A673 (cell line): ENCODE measurements around the gene BLOC1S6. TPM values are rescaled to one million over a fixed set of nuclear protein-coding genes. Genes with fewer than 3 reads are reported as not detected.

Source experiments
- Bru-seq: library from RNA; stranded (reverse); fragments of 400-500 nt; gene quantifications from one replicate; lab custom pipeline; 2021; lab: Mats Ljungman, UMichigan
- BruChase-seq, 2 experiments: library from RNA; stranded (reverse); fragments of 400-500 nt; gene quantifications; one replicate each; lab custom pipeline; 2021; lab: Mats Ljungman, UMichigan
- BruUV-seq: library from RNA; stranded (reverse); fragments of 400-500 nt; replicated peaks from 2 replicates; lab custom pipeline; 2021; lab: Mats Ljungman, UMichigan
- CTCF ChIA-PET: fragments of 300-600 bp; sonication (Branson Sonifier 250); formaldehyde crosslinking; loops from one replicate; lab custom pipeline; 2022; ENCODE audit warnings: antibody characterized with exemption; lab: Charles Lee
- POLR2A ChIA-PET: fragments of 300-600 bp; sonication (Branson Sonifier 250); formaldehyde crosslinking; loops from one replicate; lab custom pipeline; 2022; ENCODE audit warnings: antibody characterized with exemption; ENCODE audit not compliant: low non-redundant PET; lab: Charles Lee
- DNase-seq: peaks from one replicate; pipeline ENCODE4 v3.0.0-alpha.2; 2015; ENCODE audit warnings: low spot score
- H3K27ac ChIP-seq: fragments of 200-600 bp; sonication (generic); 2 replicates; pipeline ENCODE4 v1.5.1; 2016; ENCODE audit warnings: mixed run types, low read depth, mild to moderate bottlenecking, mixed read lengths, antibody characterized with exemption, low read length; ENCODE audit not compliant: poor library complexity, severe bottlenecking
- H3K27me3 ChIP-seq: fragments of 200-600 bp; sonication (generic); replicated peaks from 2 replicates; pipeline ENCODE4 v1.6.1; 2017; ENCODE audit warnings: mixed run types, low read depth, mild to moderate bottlenecking, mixed read lengths, antibody characterized with exemption, low read length; ENCODE audit not compliant: insufficient read depth, poor library complexity
- H3K36me3 ChIP-seq: fragments of 200-600 bp; sonication (generic); 2 replicates; pipeline ENCODE4 v1.6.1; 2016; ENCODE audit warnings: mixed run types, mild to moderate bottlenecking, mixed read lengths, antibody characterized with exemption, low read length; ENCODE audit not compliant: insufficient read depth, poor library complexity, severe bottlenecking
- H3K4me1 ChIP-seq: fragments of 200-600 bp; sonication (generic); 2 replicates; pipeline ENCODE4 v1.6.1; 2017; ENCODE audit warnings: mixed run types, mild to moderate bottlenecking, mixed read lengths, antibody characterized with exemption, low read length; ENCODE audit not compliant: insufficient read depth, poor library complexity, severe bottlenecking
- H3K4me3 ChIP-seq: fragments of 200-600 bp; sonication (generic); 2 replicates; pipeline ENCODE4 v1.5.1; 2016; ENCODE audit warnings: low read depth, mixed run types, mild to moderate bottlenecking, mixed read lengths, low read length; ENCODE audit not compliant: poor library complexity, severe bottlenecking
- H3K9me3 ChIP-seq: fragments of 200-600 bp; sonication (generic); 2 replicates; pipeline ENCODE4 v1.6.1; 2016; ENCODE audit warnings: mixed run types, low read depth, mild to moderate bottlenecking, mixed read lengths, antibody characterized with exemption, low read length; ENCODE audit not compliant: poor library complexity, severe bottlenecking
- EZH2 ChIP-seq: fragments of 200-600 bp; sonication (generic); IDR thresholded peaks from 2 replicates; pipeline ENCODE4 v1.6.1; 2017; ENCODE audit warnings: borderline replicate concordance, low read depth, mild to moderate bottlenecking, mixed read lengths, antibody characterized with exemption, low read length; ENCODE audit not compliant: poor library complexity, severe bottlenecking
- intact Hi-C: fragments of 100-400 bp; cut with micrococcal nuclease; formaldehyde crosslinking; loops from one replicate; pipeline ENCODE4 v1.10.0; 2022; ENCODE audit not compliant: unreplicated experiment
- long read RNA-seq: library from polyadenylated mRNA; stranded (forward); transcript quantifications from one replicate; pipeline ENCODE4 v2.0.0, GENCODE V29; 2022
- total RNA-seq: library from RNA; stranded (reverse); gene quantifications from 2 replicates; pipeline ENCODE4 v1.2.3, GENCODE V29; 2021
- TF ChIP-seq, protein P1 (sequence below): fragments of 300-800, 200-600 bp; sonication (generic); conservative IDR thresholded peaks from 2 replicates; pipeline ENCODE4 v1.5.1; 2017; ENCODE audit warnings: low read depth, mild to moderate bottlenecking, antibody characterized with exemption, low read length, moderate library complexity, mixed read lengths

The BLOC1S6 gene, protein sequence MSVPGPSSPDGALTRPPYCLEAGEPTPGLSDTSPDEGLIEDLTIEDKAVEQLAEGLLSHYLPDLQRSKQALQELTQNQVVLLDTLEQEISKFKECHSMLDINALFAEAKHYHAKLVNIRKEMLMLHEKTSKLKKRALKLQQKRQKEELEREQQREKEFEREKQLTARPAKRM
- 51.7 and 55.6 TPM in 2 replicates for total RNA-seq
- Bru-seq, nascent RNA: percentile 95 among the genes with signal in this experiment
- percentile 99 among the genes with signal in this experiment for BruChase-seq, experiment 1, labeled RNA remaining after a 2-hour chase
- BruChase-seq, experiment 2, labeled RNA remaining after a 6-hour chase: percentile 99 among the genes with signal in this experiment
- long read RNA-seq, full-length matches to known transcripts: 58 of 61 reads
- long read RNA-seq, partial matches to known transcripts: 0 of 61 reads
- long read RNA-seq, other reads (novel, unspliced or antisense): 3 of 61 reads

DNA sequence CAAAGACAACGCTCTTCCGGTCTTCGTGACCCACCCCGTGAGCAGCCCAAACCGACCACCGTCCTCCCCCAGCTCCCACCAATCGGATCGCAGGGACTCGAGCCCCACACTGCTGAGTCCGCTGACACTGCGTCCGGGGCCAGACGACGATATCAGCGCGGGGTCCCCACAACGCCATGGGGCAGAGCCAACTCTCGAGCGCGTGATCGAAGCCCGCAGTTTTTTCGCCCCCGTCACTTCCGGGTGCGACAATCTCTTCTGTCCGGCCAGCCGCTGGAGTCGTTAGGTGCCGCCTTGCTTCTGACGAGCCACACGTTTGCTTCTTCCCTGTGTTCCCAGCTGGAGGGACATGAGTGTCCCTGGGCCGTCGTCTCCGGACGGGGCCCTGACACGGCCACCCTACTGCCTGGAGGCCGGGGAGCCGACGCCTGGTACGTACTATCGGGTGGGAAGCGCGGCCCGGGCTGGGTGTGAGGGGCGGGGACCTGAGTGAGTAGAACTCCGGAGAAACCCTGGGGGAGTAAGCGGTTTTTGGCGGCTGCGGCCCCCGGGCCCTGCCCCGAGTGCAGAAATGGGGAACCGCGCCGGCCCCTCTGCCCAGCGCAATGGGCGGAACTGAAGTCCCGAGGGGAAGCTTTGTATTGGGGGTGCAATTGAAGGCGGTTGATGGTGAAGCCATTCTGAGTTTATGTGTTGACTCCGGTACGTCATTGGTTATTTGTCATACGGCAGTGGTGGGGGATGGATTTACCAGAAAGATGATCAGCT, at the start of gene BLOC1S6:
Gene BLOC1S6, plus strand, starts transcription at position 285 of the 768 bp plus-strand sequence. Its CDS starts 65 bp downstream, at position 350.
- intact Hi-C loops: no loop called here

DNA sequence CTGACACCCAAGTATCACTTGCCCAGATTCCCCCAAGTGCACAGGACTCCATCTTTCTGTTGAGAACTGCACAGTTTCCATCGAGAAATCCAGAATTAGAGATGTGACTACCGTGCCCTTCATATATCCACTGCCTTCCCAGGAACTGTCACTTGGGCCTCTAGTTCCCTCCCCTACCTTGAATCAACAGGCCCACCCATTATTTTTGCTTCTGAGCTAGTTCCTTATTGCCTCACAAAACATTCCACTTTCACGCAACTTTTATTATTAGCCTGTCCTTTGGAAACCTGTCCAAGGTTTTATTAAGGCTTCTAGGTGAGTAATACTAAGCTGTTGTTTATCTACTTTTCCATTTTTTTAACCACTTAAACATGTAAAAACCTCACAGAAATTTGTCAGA, 47.5 kb upstream of the BLOC1S6 start:
- TF ChIP-seq, protein P1, sequence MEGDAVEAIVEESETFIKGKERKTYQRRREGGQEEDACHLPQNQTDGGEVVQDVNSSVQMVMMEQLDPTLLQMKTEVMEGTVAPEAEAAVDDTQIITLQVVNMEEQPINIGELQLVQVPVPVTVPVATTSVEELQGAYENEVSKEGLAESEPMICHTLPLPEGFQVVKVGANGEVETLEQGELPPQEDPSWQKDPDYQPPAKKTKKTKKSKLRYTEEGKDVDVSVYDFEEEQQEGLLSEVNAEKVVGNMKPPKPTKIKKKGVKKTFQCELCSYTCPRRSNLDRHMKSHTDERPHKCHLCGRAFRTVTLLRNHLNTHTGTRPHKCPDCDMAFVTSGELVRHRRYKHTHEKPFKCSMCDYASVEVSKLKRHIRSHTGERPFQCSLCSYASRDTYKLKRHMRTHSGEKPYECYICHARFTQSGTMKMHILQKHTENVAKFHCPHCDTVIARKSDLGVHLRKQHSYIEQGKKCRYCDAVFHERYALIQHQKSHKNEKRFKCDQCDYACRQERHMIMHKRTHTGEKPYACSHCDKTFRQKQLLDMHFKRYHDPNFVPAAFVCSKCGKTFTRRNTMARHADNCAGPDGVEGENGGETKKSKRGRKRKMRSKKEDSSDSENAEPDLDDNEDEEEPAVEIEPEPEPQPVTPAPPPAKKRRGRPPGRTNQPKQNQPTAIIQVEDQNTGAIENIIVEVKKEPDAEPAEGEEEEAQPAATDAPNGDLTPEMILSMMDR: no peak
- no peak for TF ChIP-seq EZH2
- intact Hi-C loops: no loop called here
- ChIA-PET POLR2A (no interaction called here), CTCF (no interaction called here)
- Histone ChIP-seq H3K36me3 (no peaks in the 10 kb centered on the region), H3K27me3 (no peaks in the 10 kb centered on the region), H3K4me3 (no peak overlapping the region), H3K9me3 (no peaks in the 10 kb centered on the region), H3K4me1 (no peaks in the 10 kb centered on the region), H3K27ac (no peak overlapping the region)
- DNase-seq: no peak
- no TSS peak for BruUV-seq

More for the DNA sequence above, at the start of gene BLOC1S6:
- peaks cover 22% of the 10 kb centered on the region for H3K4me1 ChIP-seq
- H3K4me3 ChIP-seq: peak within 1 kb of the TSS; percentile 85
- no peaks in the 10 kb centered on the region for H3K9me3 ChIP-seq
- ChIA-PET CTCF (interaction anchor here (1.0 kb wide), 1 partner anchor 129 kb away, joined by 4 read pairs; no protein-coding TSS in a partner anchor), POLR2A (interaction anchor here (0.6 to 0.7 kb wide), 2 partner anchors 26 to 923 kb away, joined by 4 to 5 read pairs; no protein-coding TSS in a partner anchor)
- no TSS peak for BruUV-seq
- H3K36me3 ChIP-seq: no peaks in the 10 kb centered on the region
- peak; percentile 95 for DNase-seq
- H3K27ac ChIP-seq: peak within 1 kb of the TSS; percentile 99
- no peak for TF ChIP-seq EZH2
- TF ChIP-seq, protein P1: no peak
- no peaks in the 10 kb centered on the region for H3K27me3 ChIP-seq

DNA sequence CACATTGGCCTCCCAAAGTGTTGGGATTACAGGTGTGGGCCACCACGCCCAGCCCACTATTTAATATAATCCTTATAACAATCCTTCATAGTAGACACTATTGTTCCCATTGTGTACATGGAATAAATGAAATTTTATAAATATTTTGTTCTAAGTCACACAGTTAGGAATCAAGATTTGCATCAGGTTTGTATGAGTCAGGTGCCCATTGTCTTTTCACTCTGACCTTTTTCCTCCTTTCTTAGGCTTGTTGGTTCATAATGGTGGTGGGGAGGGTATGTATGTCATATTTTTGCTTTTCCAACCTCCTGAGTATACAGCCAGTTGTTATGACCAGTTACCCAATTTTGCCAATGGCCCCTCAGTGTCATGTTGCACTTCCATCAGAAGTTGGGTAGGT, 46.6 kb upstream of the BLOC1S6 start:
- no peak for DNase-seq

More for the DNA sequence above, 46.6 kb upstream of the BLOC1S6 start:
- TF ChIP-seq, protein P1: no peak
- no peak for TF ChIP-seq EZH2
- ChIA-PET CTCF (no interaction called here), POLR2A (no interaction called here)
- H3K9me3 ChIP-seq: no peaks in the 10 kb centered on the region
- no peaks in the 10 kb centered on the region for H3K36me3 ChIP-seq
- intact Hi-C loops: no loop called here
- no peak overlapping the region for H3K4me3 ChIP-seq
- H3K4me1 ChIP-seq: no peaks in the 10 kb centered on the region
- no TSS peak for BruUV-seq
- H3K27me3 ChIP-seq: no peaks in the 10 kb centered on the region
- H3K27ac ChIP-seq: no peak overlapping the region
